ES-I3 (cell line): ENCODE results near the gene TNS2.

ENCODE experiments used
- H3K36me3 ChIP-seq: 2 replicates; pipeline ENCODE4 v1.6.1; 2013; ENCODE audit warnings: mild to moderate bottlenecking, low read length, control low read depth, moderate library complexity; ENCODE audit not compliant: insufficient read depth
- H3K4me1 ChIP-seq: 2 replicates; pipeline ENCODE4 v1.6.1; 2013; ENCODE audit warnings: mild to moderate bottlenecking, control low read depth, low read length; ENCODE audit not compliant: insufficient read depth
- H3K9ac ChIP-seq: 2 replicates; pipeline ENCODE4 v1.6.1; 2013; ENCODE audit warnings: low read depth, mild to moderate bottlenecking, low read length, moderate library complexity
- H3K9me3 ChIP-seq: 2 replicates; pipeline ENCODE4 v1.6.1; 2013; ENCODE audit warnings: mild to moderate bottlenecking, low read length, moderate library complexity; ENCODE audit not compliant: control insufficient read depth, insufficient read depth

Gene TNS2

GRCh38 chr12:53096759-53097158 lies 46.9 kb downstream of the TNS2 start:
- peak overlapping the region; percentile 53; the same call in 1 of the 2 replicates for H3K9ac ChIP-seq
- H3K36me3 ChIP-seq: no peaks in the 10 kb centered on the region
- H3K4me1 ChIP-seq: peaks cover 19% of the 10 kb centered on the region
- H3K9me3 ChIP-seq: no peaks in the 10 kb centered on the region

GRCh38 chr12:53097207-53097563 lies 47.3 kb downstream of the TNS2 start:
- peak overlapping the region; percentile 53; the same call in 1 of the 2 replicates for H3K9ac ChIP-seq
- H3K4me1 ChIP-seq: peaks cover 19% of the 10 kb centered on the region
- no peaks in the 10 kb centered on the region for H3K9me3 ChIP-seq
- no peaks in the 10 kb centered on the region for H3K36me3 ChIP-seq

- H3K9ac ChIP-seq: peak within 1 kb of the TSS; percentile 53
- H3K9me3 ChIP-seq: no peaks in the 10 kb centered on the region
- H3K4me1 ChIP-seq: peaks cover 19% of the 10 kb centered on the region
- H3K36me3 ChIP-seq: no peaks in the 10 kb centered on the region
Observed at GRCh38 chr12:53097564-53098353, 47.9 kb downstream of the TNS2 start, which contains the start of gene IGFBP6. Gene IGFBP6, plus strand, starts transcription at chr12:53097667. Its CDS starts 51 bp downstream, at chr12:53097718.

GRCh38 chr12:53098354-53098981 lies 48.6 kb downstream of the TNS2 start:
- Histone ChIP-seq H3K9me3 (no peaks in the 10 kb centered on the region), H3K36me3 (no peaks in the 10 kb centered on the region), H3K9ac (peak overlapping the region; percentile 53), H3K4me1 (peaks cover 19% of the 10 kb centered on the region)

- no peaks in the 10 kb centered on the region for H3K9me3 ChIP-seq
- H3K9ac ChIP-seq: peak overlapping the region; percentile 53; the same call in 1 of the 2 replicates
- peaks cover 17% of the 10 kb centered on the region for H3K4me1 ChIP-seq
- H3K36me3 ChIP-seq: no peaks in the 10 kb centered on the region
Observed at GRCh38 chr12:53099071-53099882, 49.4 kb downstream of the TNS2 start.

- Histone ChIP-seq H3K4me1 (peaks cover 16% of the 10 kb centered on the region), H3K9ac (no peak overlapping the region), H3K36me3 (no peaks in the 10 kb centered on the region), H3K9me3 (no peaks in the 10 kb centered on the region)
Observed at GRCh38 chr12:53100466-53101151, 50.7 kb downstream of the TNS2 start.

GRCh38 chr12:53101266-53101665 lies 51.4 kb downstream of the TNS2 start:
- no peaks in the 10 kb centered on the region for H3K9me3 ChIP-seq
- H3K4me1 ChIP-seq: peaks cover 11% of the 10 kb centered on the region
- no peaks in the 10 kb centered on the region for H3K36me3 ChIP-seq
- H3K9ac ChIP-seq: no peak overlapping the region

- Histone ChIP-seq H3K9ac (no peak overlapping the region), H3K36me3 (no peaks in the 10 kb centered on the region), H3K4me1 (peaks cover 10% of the 10 kb centered on the region), H3K9me3 (no peaks in the 10 kb centered on the region)
Observed at GRCh38 chr12:53101931-53102781, 52.3 kb downstream of the TNS2 start.

GRCh38 chr12:53102883-53103807 lies 53.3 kb downstream of the TNS2 start, which contains the start of gene SOAT2:
Gene SOAT2, plus strand, starts transcription at chr12:53103486. Its CDS starts 92 bp downstream, at chr12:53103578.
- Histone ChIP-seq H3K4me1 (peaks cover 10% of the 10 kb centered on the region), H3K9ac (no peak within 1 kb of the TSS), H3K36me3 (no peaks in the 10 kb centered on the region), H3K9me3 (no peaks in the 10 kb centered on the region)

- H3K9me3 ChIP-seq: no peaks in the 10 kb centered on the region
- H3K9ac ChIP-seq: no peak overlapping the region
- H3K36me3 ChIP-seq: no peaks in the 10 kb centered on the region
- peaks cover 4% of the 10 kb centered on the region for H3K4me1 ChIP-seq
Observed at GRCh38 chr12:53103860-53104305, 54.0 kb downstream of the TNS2 start.

GRCh38 chr12:53105256-53105655 lies 55.4 kb downstream of the TNS2 start:
- Histone ChIP-seq H3K9ac (no peak overlapping the region), H3K4me1 (no peaks in the 10 kb centered on the region; the same call in 1 of the 2 replicates), H3K9me3 (0 out of 2 replicates have a peak, but pooled peaks cover 3% of the 10 kb centered on the region)

GRCh38 chr12:53105712-53106439 lies 56.0 kb downstream of the TNS2 start:
- H3K9me3 ChIP-seq: peaks cover 5% of the 10 kb centered on the region; the same call in 1 of the 2 replicates
- no peaks in the 10 kb centered on the region; the same call in 1 of the 2 replicates for H3K4me1 ChIP-seq
- H3K9ac ChIP-seq: no peak overlapping the region

More at GRCh38 chr12:53105256-53105655, 55.4 kb downstream of the TNS2 start:
- H3K36me3 ChIP-seq: no peaks in the 10 kb centered on the region

More at GRCh38 chr12:53105712-53106439, 56.0 kb downstream of the TNS2 start:
- H3K36me3 ChIP-seq: no peaks in the 10 kb centered on the region
